Measurements from ENCODE around the gene SEC31A. TPM values are rescaled to one million over a fixed set of nuclear protein-coding genes. Genes with fewer than 3 reads are reported as not detected.

Gene SEC31A
- total RNA-seq, 6 experiments from 2014 or later, result 304 to 395 (median 384) TPM

- TF ChIP-seq, protein P1, sequence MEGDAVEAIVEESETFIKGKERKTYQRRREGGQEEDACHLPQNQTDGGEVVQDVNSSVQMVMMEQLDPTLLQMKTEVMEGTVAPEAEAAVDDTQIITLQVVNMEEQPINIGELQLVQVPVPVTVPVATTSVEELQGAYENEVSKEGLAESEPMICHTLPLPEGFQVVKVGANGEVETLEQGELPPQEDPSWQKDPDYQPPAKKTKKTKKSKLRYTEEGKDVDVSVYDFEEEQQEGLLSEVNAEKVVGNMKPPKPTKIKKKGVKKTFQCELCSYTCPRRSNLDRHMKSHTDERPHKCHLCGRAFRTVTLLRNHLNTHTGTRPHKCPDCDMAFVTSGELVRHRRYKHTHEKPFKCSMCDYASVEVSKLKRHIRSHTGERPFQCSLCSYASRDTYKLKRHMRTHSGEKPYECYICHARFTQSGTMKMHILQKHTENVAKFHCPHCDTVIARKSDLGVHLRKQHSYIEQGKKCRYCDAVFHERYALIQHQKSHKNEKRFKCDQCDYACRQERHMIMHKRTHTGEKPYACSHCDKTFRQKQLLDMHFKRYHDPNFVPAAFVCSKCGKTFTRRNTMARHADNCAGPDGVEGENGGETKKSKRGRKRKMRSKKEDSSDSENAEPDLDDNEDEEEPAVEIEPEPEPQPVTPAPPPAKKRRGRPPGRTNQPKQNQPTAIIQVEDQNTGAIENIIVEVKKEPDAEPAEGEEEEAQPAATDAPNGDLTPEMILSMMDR (IDR thresholded peaks at IDR 0.05), result no peak
- Mint-ChIP-seq H3K36me3 (ENCODE audit: low read depth) (peaks cover 14% of the 10 kb centered on the region; the same call in 1 of the 2 replicates), H3K27ac (no peak overlapping the region), H3K4me3 (no peak overlapping the region), H3K4me1 (ENCODE audit: low read depth) (peaks cover 65% of the 10 kb centered on the region), H3K27me3 (ENCODE audit: insufficient read depth) (peaks cover 4% of the 10 kb centered on the region; the same call in 1 of the 2 replicates), H3K9me3 (no peaks in the 10 kb centered on the region)
- no peak for DNase-seq
Measured at GRCh38 chr4:82791179-82791578, 99.8 kb downstream of the SEC31A start.

- H3K9me3 Mint-ChIP-seq, result no peaks in the 10 kb centered on the region
- H3K4me1 Mint-ChIP-seq (ENCODE audit: low read depth), result peaks cover 70% of the 10 kb centered on the region
- no peak for DNase-seq
- H3K27me3 Mint-ChIP-seq (ENCODE audit: insufficient read depth), result peaks cover 3% of the 10 kb centered on the region; the same call in 1 of the 2 replicates
- no peak overlapping the region for H3K27ac Mint-ChIP-seq
- TF ChIP-seq, protein P1 (IDR thresholded peaks at IDR 0.05), result no peak
- H3K4me3 Mint-ChIP-seq, result no peak overlapping the region
- H3K36me3 Mint-ChIP-seq (ENCODE audit: low read depth), result peaks cover 14% of the 10 kb centered on the region; the same call in 1 of the 2 replicates
Measured at GRCh38 chr4:82790060-82790660, 100.8 kb downstream of the SEC31A start.

- H3K9me3 Mint-ChIP-seq, result no peaks in the 10 kb centered on the region
- DNase-seq, result no peak
- H3K4me1 Mint-ChIP-seq (ENCODE audit: low read depth), result peaks cover 79% of the 10 kb centered on the region
- TF ChIP-seq, protein P1 (IDR thresholded peaks at IDR 0.05), result no peak
- H3K36me3 Mint-ChIP-seq (ENCODE audit: low read depth), result peaks cover 14% of the 10 kb centered on the region; the same call in 1 of the 2 replicates
- no peak overlapping the region for H3K27ac Mint-ChIP-seq
- H3K27me3 Mint-ChIP-seq (ENCODE audit: insufficient read depth), result peaks cover 3% of the 10 kb centered on the region; the same call in 1 of the 2 replicates
- no peak overlapping the region for H3K4me3 Mint-ChIP-seq
Measured at GRCh38 chr4:82789025-82789776, 101.8 kb downstream of the SEC31A start.

DNA sequence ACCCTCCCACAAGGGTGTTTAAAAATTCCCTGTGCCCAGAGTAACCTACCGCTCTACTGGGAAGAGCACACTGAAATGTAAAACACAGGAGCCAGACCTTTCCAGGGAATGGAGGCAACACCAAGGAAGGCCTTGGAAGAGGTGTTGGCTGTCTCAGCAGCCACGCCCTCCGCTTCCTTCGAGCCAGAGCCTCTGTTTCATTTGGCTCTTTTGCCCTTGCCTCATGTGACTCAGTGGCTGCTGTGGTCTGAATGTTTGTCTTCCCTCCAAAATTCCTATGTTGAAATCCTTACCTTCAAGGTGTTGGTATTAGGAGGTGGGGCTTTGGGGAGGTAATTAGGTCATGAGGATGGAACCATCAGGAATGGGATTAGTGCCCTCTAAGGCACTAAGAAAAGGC, 103.6 kb downstream of the SEC31A start:
- no peak for DNase-seq
- peaks cover 3% of the 10 kb centered on the region; the same call in 1 of the 2 replicates for H3K27me3 Mint-ChIP-seq (ENCODE audit: insufficient read depth)

GRCh38 chr4:82786828-82787227, 104.1 kb downstream of the SEC31A start:
- peaks cover 3% of the 10 kb centered on the region; the same call in 1 of the 2 replicates for H3K27me3 Mint-ChIP-seq (ENCODE audit: insufficient read depth)
- no peak overlapping the region for H3K27ac Mint-ChIP-seq
- H3K9me3 Mint-ChIP-seq, result no peaks in the 10 kb centered on the region
- H3K4me3 Mint-ChIP-seq, result no peak overlapping the region
- TF ChIP-seq, protein P1 (IDR thresholded peaks at IDR 0.05), result no peak
- H3K4me1 Mint-ChIP-seq (ENCODE audit: low read depth), result peaks cover 71% of the 10 kb centered on the region
- peaks cover 14% of the 10 kb centered on the region; the same call in 1 of the 2 replicates for H3K36me3 Mint-ChIP-seq (ENCODE audit: low read depth)
- DNase-seq, result no peak

More for the DNA sequence above, 103.6 kb downstream of the SEC31A start:
- H3K9me3 Mint-ChIP-seq, result no peaks in the 10 kb centered on the region
- no peak overlapping the region for H3K27ac Mint-ChIP-seq
- H3K4me3 Mint-ChIP-seq, result no peak overlapping the region
- H3K4me1 Mint-ChIP-seq (ENCODE audit: low read depth), result peaks cover 72% of the 10 kb centered on the region
- TF ChIP-seq, protein P1 (IDR thresholded peaks at IDR 0.05), result no peak
- H3K36me3 Mint-ChIP-seq (ENCODE audit: low read depth), result peaks cover 14% of the 10 kb centered on the region; the same call in 1 of the 2 replicates

All from HFFc6 (cell line).